Hepatocyte (in vitro differentiated cells): ENCODE measurements around the gene TUBB2A. TPM values are rescaled to one million over a fixed set of nuclear protein-coding genes. Genes with fewer than 3 reads are reported as not detected.

Experiments used
- DNase-seq: peaks from one replicate; pipeline ENCODE4 v3.0.0-alpha.2; 2016; ENCODE audit warnings: low spot score
- H2AFZ ChIP-seq: fragments of 200-600 bp; sonication (generic); 2 replicates; pipeline ENCODE4 v1.6.0; 2016; ENCODE audit warnings: antibody characterized with exemption, mild to moderate bottlenecking
- H3K27ac ChIP-seq: fragments of 200-600 bp; sonication (generic); 2 replicates; pipeline ENCODE4 v1.5.1; 2016; ENCODE audit warnings: mild to moderate bottlenecking
- H3K27me3 ChIP-seq: fragments of 200-600 bp; sonication (generic); 2 replicates; pipeline ENCODE4 v1.6.1; 2016
- H3K36me3 ChIP-seq: fragments of 200-600 bp; sonication (generic); replicated peaks from 2 replicates; pipeline ENCODE4 v1.5.1; 2016; ENCODE audit warnings: low read depth; ENCODE audit not compliant: insufficient read depth
- H3K4me1 ChIP-seq: fragments of 200-600 bp; sonication (generic); 2 replicates; pipeline ENCODE4 v1.5.1; 2016; ENCODE audit warnings: mild to moderate bottlenecking, moderate library complexity; ENCODE audit not compliant: insufficient read depth
- H3K4me2 ChIP-seq: fragments of 200-600 bp; sonication (generic); 2 replicates; pipeline ENCODE4 v1.6.0; 2016
- H3K4me3 ChIP-seq: fragments of 200-600 bp; sonication (generic); 2 replicates; pipeline ENCODE4 v1.5.1; 2016; ENCODE audit warnings: mild to moderate bottlenecking
- H3K79me2 ChIP-seq: fragments of 200-600 bp; sonication (generic); 2 replicates; pipeline ENCODE4 v1.6.0; 2017; ENCODE audit warnings: mild to moderate bottlenecking
- H3K9me2 ChIP-seq: fragments of 200-600 bp; sonication (generic); replicated peaks from 2 replicates; pipeline ENCODE4 v1.6.0; 2017; ENCODE audit warnings: mild to moderate bottlenecking; ENCODE audit not compliant: insufficient read depth
- H3K9me3 ChIP-seq: fragments of 200-600 bp; sonication (generic); 2 replicates; pipeline ENCODE4 v1.5.1; 2016; ENCODE audit warnings: low read depth, mild to moderate bottlenecking
- H4K20me1 ChIP-seq: fragments of 200-600 bp; sonication (generic); 2 replicates; pipeline ENCODE4 v1.6.0; 2016; ENCODE audit warnings: mild to moderate bottlenecking; ENCODE audit not compliant: insufficient read depth, poor library complexity, severe bottlenecking
- CTCF ChIP-seq: fragments of 200-600 bp; sonication (generic); IDR thresholded peaks from 2 replicates; pipeline ENCODE4 v1.5.1; 2016; ENCODE audit warnings: antibody characterized with exemption, mild to moderate bottlenecking; ENCODE audit not compliant: poor library complexity
- EZH2 ChIP-seq: fragments of 200-600 bp; sonication (generic); IDR thresholded peaks from 2 replicates; pipeline ENCODE4 v1.6.1; 2016; ENCODE audit warnings: antibody characterized with exemption, mild to moderate bottlenecking, borderline replicate concordance
- EZH2phosphoT487 ChIP-seq: fragments of 200-600 bp; sonication (generic); IDR thresholded peaks from one replicate; pipeline ENCODE4 v1.6.1; 2018; ENCODE audit warnings: antibody characterized with exemption, mild to moderate bottlenecking, low read depth, moderate library complexity; ENCODE audit not compliant: unreplicated experiment, severe bottlenecking
- WGBS: methylation state at CpG from one replicate; pipeline ENCODE4 v1.1.6; 2016; ENCODE audit warnings: low lambda C conversion rate; ENCODE audit errors: missing lambda C conversion rate; 5-methylcytosine and 5-hydroxymethylcytosine counted together
- polyA plus RNA-seq: library from polyadenylated mRNA; unstranded; fragments of >200 nt; fragmentation: Nextera tagmentation; extraction: Ambion mirVana; gene quantifications from 2 replicates; pipeline ENCODE4 v1.2.1, GENCODE V29; 2016
- total RNA-seq: library from RNA; depleted of rRNA; stranded (reverse); fragments of >200 nt; gene quantifications from 2 replicates; pipeline ENCODE4 v1.2.3, GENCODE V29; 2014

TUBB2A gene
- total and polyA plus RNA-seq, 2 experiments from 2014 or later: 115 to 183 TPM

GRCh38 chr6:3163248-3163594 lies 5.9 kb upstream of the TUBB2A start:
- Histone ChIP-seq H3K4me1 (peaks cover 21% of the 10 kb centered on the region), H3K4me2 (peak overlapping the region; percentile 84), H3K4me3 (no peak overlapping the region), H4K20me1 (no peaks in the 10 kb centered on the region), H3K27ac (peak overlapping the region; percentile 95), H3K36me3 (no peaks in the 10 kb centered on the region), H2AFZ (peak overlapping the region; percentile 72), H3K27me3 (no peaks in the 10 kb centered on the region), H3K9me2 (no peaks in the 10 kb centered on the region), H3K79me2 (no peaks in the 10 kb centered on the region), H3K9me3 (no peaks in the 10 kb centered on the region)
- whole genome bisulfite sequencing: 20% methylated on average over 13 of the region's 13 CpGs
- DNase-seq: no peak
- TF ChIP-seq CTCF (no peak), EZH2phosphoT487 (no peak), EZH2 (no peak)

- 1% methylated on average over 49 of the region's 74 CpGs for WGBS
- TF ChIP-seq CTCF (no peak), EZH2 (no peak), EZH2phosphoT487 (no peak)
- H3K4me2 ChIP-seq: peak overlapping the region; percentile 84
- peaks cover 21% of the 10 kb centered on the region for H3K4me1 ChIP-seq
- H3K4me3 ChIP-seq: peak overlapping the region; percentile 27
- H3K9me3 ChIP-seq: no peaks in the 10 kb centered on the region
- peak; percentile 90 for DNase-seq
- no peaks in the 10 kb centered on the region for H4K20me1 ChIP-seq
- no peaks in the 10 kb centered on the region for H3K36me3 ChIP-seq
- no peaks in the 10 kb centered on the region for H3K9me2 ChIP-seq
- H2AFZ ChIP-seq: peak overlapping the region; percentile 72
- no peaks in the 10 kb centered on the region for H3K27me3 ChIP-seq
- no peaks in the 10 kb centered on the region for H3K79me2 ChIP-seq
- H3K27ac ChIP-seq: peak overlapping the region; percentile 95
Measured at GRCh38 chr6:3162565-3163247, 5.4 kb upstream of the TUBB2A start.

- DNase-seq: peak; percentile 36
- Histone ChIP-seq H4K20me1 (no peaks in the 10 kb centered on the region), H3K4me2 (peak overlapping the region; percentile 84), H2AFZ (peak overlapping the region; percentile 72), H3K4me1 (peaks cover 21% of the 10 kb centered on the region), H3K27me3 (no peaks in the 10 kb centered on the region), H3K9me3 (no peaks in the 10 kb centered on the region), H3K4me3 (peak overlapping the region; percentile 27), H3K27ac (peak overlapping the region; percentile 95), H3K36me3 (no peaks in the 10 kb centered on the region), H3K9me2 (no peaks in the 10 kb centered on the region), H3K79me2 (no peaks in the 10 kb centered on the region)
- 39% methylated on average over 6 of the region's 7 CpGs for WGBS
- TF ChIP-seq EZH2phosphoT487 (no peak), EZH2 (no peak), CTCF (no peak)
Measured at GRCh38 chr6:3162067-3162497, 4.7 kb upstream of the TUBB2A start.
